Measurements from ENCODE around the gene FOXJ2.

FOXJ2 gene

GRCh38 chr12:8089716-8090115, 57.2 kb downstream of the FOXJ2 start:
- H3K27me3 ChIP-seq (ENCODE audit: control insufficient read depth in 1 of 2, insufficient read depth in 1 of 2, low read length in 2 of 2), result no peaks in the 10 kb centered on the region
- no peak overlapping the region for H3K4me3 ChIP-seq (ENCODE audit: insufficient read depth in 1 of 2, low read depth in 1 of 2, low read length in 2 of 2)
- H4K8ac ChIP-seq (ENCODE audit: low read length), result no peak overlapping the region
- H2AK5ac ChIP-seq (ENCODE audit: low read length, severe bottlenecking), result no peak overlapping the region
- H3K79me1 ChIP-seq (replicated peaks; ENCODE audit: low read length, poor library complexity, severe bottlenecking), result peaks cover 30% of the 10 kb centered on the region
- no peaks in the 10 kb centered on the region for H3K9me3 ChIP-seq (ENCODE audit: control insufficient read depth, low read length)
- H3K14ac ChIP-seq (ENCODE audit: low read length in 2 of 2), result no peak overlapping the region
- no peak overlapping the region for H4K91ac ChIP-seq (ENCODE audit: low read length)
- no peak overlapping the region for H2BK12ac ChIP-seq (ENCODE audit: low read length in 2 of 2)
- H3K4me1 ChIP-seq (ENCODE audit: control insufficient read depth, insufficient read depth, low read depth, low read length), result no peaks in the 10 kb centered on the region
- no peak overlapping the region for H2BK120ac ChIP-seq (ENCODE audit: low read depth, low read length)
- no peak overlapping the region for H3K27ac ChIP-seq (ENCODE audit: low read length, poor library complexity, severe bottlenecking)
- 93% methylated on average over 5 of the region's 5 CpGs for WGBS
- H3K23ac ChIP-seq (ENCODE audit: low read length in 2 of 2), result no peak overlapping the region
- DNase-seq, result no peak
- no peak overlapping the region for H2BK15ac ChIP-seq (ENCODE audit: low read depth, poor library complexity, severe bottlenecking)
- no peak overlapping the region for H2BK5ac ChIP-seq (ENCODE audit: low read depth, low read length, poor library complexity, severe bottlenecking)
- no peak overlapping the region for H3K4me2 ChIP-seq (ENCODE audit: low read length, poor library complexity, severe bottlenecking)
- H3K9ac ChIP-seq (ENCODE audit: low read length), result no peak overlapping the region
- no peak overlapping the region for H2AFZ ChIP-seq (ENCODE audit: low read depth, low read length)
- peaks cover 13 to 52% of the 10 kb centered on the region in 2 experiments for H3K36me3 ChIP-seq (ENCODE audit: control insufficient read depth in 1 of 2, insufficient read depth in 2 of 2, low read depth in 1 of 2, low read length in 2 of 2)
- no peak overlapping the region for H3K4ac ChIP-seq (ENCODE audit: low read depth in 1 of 2, low read length in 2 of 2)
- H3K18ac ChIP-seq (ENCODE audit: low read depth in 1 of 2, low read length in 2 of 2), result no peak overlapping the region

- WGBS, result no CpG with 5 or more reads among the region's 3 CpGs
- peaks cover 16 to 85% of the 10 kb centered on the region in 2 experiments for H3K36me3 ChIP-seq (ENCODE audit: control insufficient read depth in 1 of 2, insufficient read depth in 2 of 2, low read depth in 1 of 2, low read length in 2 of 2)
These were observed 60.8 kb downstream of the FOXJ2 start for GRCh38 chr12:8093291-8093690.

GRCh38 chr12:8096281-8096915, 63.9 kb downstream of the FOXJ2 start:
- Histone ChIP-seq H3K18ac (ENCODE audit: low read depth in 1 of 2, low read length in 2 of 2) (no peak overlapping the region), H3K36me3 (ENCODE audit: control insufficient read depth in 1 of 2, insufficient read depth in 2 of 2, low read depth in 1 of 2, low read length in 2 of 2) (peaks cover 14 to 72% of the 10 kb centered on the region in 2 experiments), H3K23ac (ENCODE audit: low read length in 2 of 2) (no peak overlapping the region), H2BK120ac (ENCODE audit: low read depth, low read length) (no peak overlapping the region), H3K4me2 (ENCODE audit: low read length, poor library complexity, severe bottlenecking) (no peak overlapping the region), H3K9ac (ENCODE audit: low read length) (no peak overlapping the region), H3K79me1 (replicated peaks; ENCODE audit: low read length, poor library complexity, severe bottlenecking) (peaks cover 15% of the 10 kb centered on the region), H3K27me3 (ENCODE audit: control insufficient read depth in 1 of 2, insufficient read depth in 1 of 2, low read length in 2 of 2) (no peaks in the 10 kb centered on the region), H3K4me3 (ENCODE audit: insufficient read depth in 1 of 2, low read depth in 1 of 2, low read length in 2 of 2) (no peak overlapping the region), H3K4ac (ENCODE audit: low read depth in 1 of 2, low read length in 2 of 2) (no peak overlapping the region), H4K91ac (ENCODE audit: low read length) (no peak overlapping the region), H2BK5ac (ENCODE audit: low read depth, low read length, poor library complexity, severe bottlenecking) (no peak overlapping the region), H4K8ac (ENCODE audit: low read length) (no peak overlapping the region), H3K27ac (ENCODE audit: low read length, poor library complexity, severe bottlenecking) (no peak overlapping the region), H2AFZ (ENCODE audit: low read depth, low read length) (no peak overlapping the region), H2AK5ac (ENCODE audit: low read length, severe bottlenecking) (no peak overlapping the region), H3K4me1 (ENCODE audit: control insufficient read depth, insufficient read depth, low read depth, low read length) (no peaks in the 10 kb centered on the region), H2BK12ac (ENCODE audit: low read length in 2 of 2) (no peak overlapping the region), H3K14ac (ENCODE audit: low read length in 2 of 2) (no peak overlapping the region), H3K9me3 (ENCODE audit: control insufficient read depth, low read length) (no peaks in the 10 kb centered on the region), H2BK15ac (ENCODE audit: low read depth, poor library complexity, severe bottlenecking) (no peak overlapping the region)
- DNase-seq, result no peak
- 100% methylated on average over 1 of the region's 2 CpGs for WGBS

More at GRCh38 chr12:8093291-8093690, 60.8 kb downstream of the FOXJ2 start:
- H3K79me1 ChIP-seq (replicated peaks; ENCODE audit: low read length, poor library complexity, severe bottlenecking), result peaks cover 27% of the 10 kb centered on the region
- H2AK5ac ChIP-seq (ENCODE audit: low read length, severe bottlenecking), result no peak overlapping the region
- no peak overlapping the region for H2BK12ac ChIP-seq (ENCODE audit: low read length in 2 of 2)
- H3K23ac ChIP-seq (ENCODE audit: low read length in 2 of 2), result no peak overlapping the region
- H2AFZ ChIP-seq (ENCODE audit: low read depth, low read length), result no peak overlapping the region
- no peaks in the 10 kb centered on the region for H3K27me3 ChIP-seq (ENCODE audit: control insufficient read depth in 1 of 2, insufficient read depth in 1 of 2, low read length in 2 of 2)
- H2BK15ac ChIP-seq (ENCODE audit: low read depth, poor library complexity, severe bottlenecking), result no peak overlapping the region
- H3K18ac ChIP-seq (ENCODE audit: low read depth in 1 of 2, low read length in 2 of 2), result no peak overlapping the region
- H3K14ac ChIP-seq (ENCODE audit: low read length in 2 of 2), result no peak overlapping the region
- H3K9me3 ChIP-seq (ENCODE audit: control insufficient read depth, low read length), result no peaks in the 10 kb centered on the region
- no peak overlapping the region for H3K27ac ChIP-seq (ENCODE audit: low read length, poor library complexity, severe bottlenecking)
- no peak overlapping the region for H4K8ac ChIP-seq (ENCODE audit: low read length)
- no peak for DNase-seq
- no peak overlapping the region for H2BK5ac ChIP-seq (ENCODE audit: low read depth, low read length, poor library complexity, severe bottlenecking)
- H3K4me1 ChIP-seq (ENCODE audit: control insufficient read depth, insufficient read depth, low read depth, low read length), result no peaks in the 10 kb centered on the region
- no peak overlapping the region for H3K4me3 ChIP-seq (ENCODE audit: insufficient read depth in 1 of 2, low read depth in 1 of 2, low read length in 2 of 2)
- no peak overlapping the region for H3K4me2 ChIP-seq (ENCODE audit: low read length, poor library complexity, severe bottlenecking)
- no peak overlapping the region for H4K91ac ChIP-seq (ENCODE audit: low read length)
- no peak overlapping the region for H3K9ac ChIP-seq (ENCODE audit: low read length)
- no peak overlapping the region for H3K4ac ChIP-seq (ENCODE audit: low read depth in 1 of 2, low read length in 2 of 2)
- no peak overlapping the region for H2BK120ac ChIP-seq (ENCODE audit: low read depth, low read length)

GRCh38 chr12:8099235-8099634, 66.7 kb downstream of the FOXJ2 start:
- Histone ChIP-seq H3K4me3 (ENCODE audit: insufficient read depth in 1 of 2, low read depth in 1 of 2, low read length in 2 of 2) (no peak overlapping the region), H3K23ac (ENCODE audit: low read length in 2 of 2) (no peak overlapping the region), H3K27ac (ENCODE audit: low read length, poor library complexity, severe bottlenecking) (no peak overlapping the region), H2BK15ac (ENCODE audit: low read depth, poor library complexity, severe bottlenecking) (no peak overlapping the region), H3K79me1 (replicated peaks; ENCODE audit: low read length, poor library complexity, severe bottlenecking) (peaks cover 5% of the 10 kb centered on the region), H3K36me3 (ENCODE audit: control insufficient read depth in 1 of 2, insufficient read depth in 2 of 2, low read depth in 1 of 2, low read length in 2 of 2) (peaks cover 8 to 48% of the 10 kb centered on the region in 2 experiments), H3K9ac (ENCODE audit: low read length) (no peak overlapping the region), H2BK5ac (ENCODE audit: low read depth, low read length, poor library complexity, severe bottlenecking) (no peak overlapping the region), H3K27me3 (ENCODE audit: control insufficient read depth in 1 of 2, insufficient read depth in 1 of 2, low read length in 2 of 2) (no peaks in the 10 kb centered on the region), H4K91ac (ENCODE audit: low read length) (no peak overlapping the region), H3K4me1 (ENCODE audit: control insufficient read depth, insufficient read depth, low read depth, low read length) (no peaks in the 10 kb centered on the region), H3K14ac (ENCODE audit: low read length in 2 of 2) (no peak overlapping the region), H2BK120ac (ENCODE audit: low read depth, low read length) (no peak overlapping the region), H3K4ac (ENCODE audit: low read depth in 1 of 2, low read length in 2 of 2) (no peak overlapping the region), H3K9me3 (ENCODE audit: control insufficient read depth, low read length) (peaks cover 1% of the 10 kb centered on the region), H3K4me2 (ENCODE audit: low read length, poor library complexity, severe bottlenecking) (no peak overlapping the region), H2AK5ac (ENCODE audit: low read length, severe bottlenecking) (no peak overlapping the region), H4K8ac (ENCODE audit: low read length) (no peak overlapping the region), H3K18ac (ENCODE audit: low read depth in 1 of 2, low read length in 2 of 2) (no peak overlapping the region), H2BK12ac (ENCODE audit: low read length in 2 of 2) (no peak overlapping the region), H2AFZ (ENCODE audit: low read depth, low read length) (no peak overlapping the region)
- DNase-seq, result no peak
- 98% methylated on average over 3 of the region's 3 CpGs for WGBS

Data from mesenchymal stem cell (in vitro differentiated cells and primary cell).